ENCODE results near the gene CYBB. TPM values are rescaled to one million over a fixed set of nuclear protein-coding genes. Genes with fewer than 3 reads are reported as not detected.
"Not testable (repeated sequence)": the region's sequence is repeated elsewhere in the genome, so short reads cannot be mapped to it uniquely, and the experiment has no call there.

CYBB gene
- total RNA-seq, result not detected

DNA sequence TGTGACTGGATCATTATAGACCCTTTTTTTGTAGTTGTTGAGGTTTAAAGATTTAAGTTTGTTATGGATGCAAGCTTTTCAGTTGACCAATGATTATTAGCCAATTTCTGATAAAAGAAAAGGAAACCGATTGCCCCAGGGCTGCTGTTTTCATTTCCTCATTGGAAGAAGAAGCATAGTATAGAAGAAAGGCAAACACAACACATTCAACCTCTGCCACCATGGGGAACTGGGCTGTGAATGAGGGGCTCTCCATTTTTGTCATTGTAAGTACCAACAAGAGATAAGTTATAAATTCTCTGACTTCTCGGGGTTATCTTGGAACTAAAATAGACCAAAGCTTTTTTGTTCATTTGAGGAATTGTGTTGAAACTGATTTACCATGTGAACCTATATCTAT lies at the start of gene CYBB:
CYBB (plus strand) TSS at position 203 of the 400 bp plus-strand sequence; CDS start at position 222, 19 bp downstream.
- ChIA-PET CTCF (no interaction called here), POLR2A (no interaction called here)

DNA sequence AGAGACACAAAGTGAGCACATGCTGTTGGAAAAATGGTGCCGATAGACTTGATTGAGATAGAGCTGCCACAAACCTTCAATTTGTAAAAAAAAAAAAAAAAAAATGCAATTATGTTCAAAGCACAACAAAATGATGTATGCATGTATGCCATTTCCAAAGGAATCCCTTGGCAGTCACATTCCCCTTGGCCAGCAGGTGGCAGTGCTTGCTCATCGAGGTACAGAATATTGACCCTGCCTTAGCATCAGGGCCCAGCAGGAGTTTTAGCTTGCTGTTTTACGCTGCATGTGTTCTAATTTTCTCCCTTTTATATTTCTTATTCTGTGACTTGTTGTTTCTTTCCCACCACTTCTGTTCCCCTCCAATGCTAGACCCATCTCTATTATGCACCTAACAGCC lies 34.5 kb upstream of the CYBB start:
- ChIA-PET POLR2A (interaction anchor here (1.0 kb wide), 1 partner anchor 80 kb away, joined by 3 read pairs; no protein-coding TSS in a partner anchor), CTCF (interaction anchor here (0.7 to 2.4 kb wide), 6 partner anchors 10 to 96 kb away, joined by 3 to 18 read pairs (median 4); no protein-coding TSS in a partner anchor)

DNA sequence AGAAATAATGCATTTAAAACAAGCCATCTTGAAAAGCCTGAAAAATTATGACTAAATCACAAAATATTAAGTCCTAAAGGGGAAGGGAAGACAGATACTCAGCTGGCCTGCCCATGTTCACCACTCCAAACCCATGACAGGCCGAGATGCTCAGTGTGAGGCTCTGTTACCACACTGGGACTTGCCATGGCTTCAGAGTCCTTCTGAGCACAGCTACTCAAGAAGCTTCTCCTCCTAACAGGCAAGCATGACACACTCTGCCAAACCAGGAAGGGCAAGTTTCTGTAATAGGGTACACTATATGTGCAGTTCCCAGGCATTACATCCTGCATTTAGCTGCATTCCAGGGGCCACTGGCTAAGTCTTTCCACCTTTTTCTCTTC lies 34.0 kb upstream of the CYBB start:
- CTCF ChIA-PET, result interaction anchor here (0.6 to 2.4 kb wide), 7 partner anchors 10 to 446 kb away, joined by 3 to 18 read pairs (median 4); no protein-coding TSS in a partner anchor
- POLR2A ChIA-PET, result interaction anchor here (1.0 kb wide), 1 partner anchor 79 kb away, joined by 3 read pairs; no protein-coding TSS in a partner anchor

DNA sequence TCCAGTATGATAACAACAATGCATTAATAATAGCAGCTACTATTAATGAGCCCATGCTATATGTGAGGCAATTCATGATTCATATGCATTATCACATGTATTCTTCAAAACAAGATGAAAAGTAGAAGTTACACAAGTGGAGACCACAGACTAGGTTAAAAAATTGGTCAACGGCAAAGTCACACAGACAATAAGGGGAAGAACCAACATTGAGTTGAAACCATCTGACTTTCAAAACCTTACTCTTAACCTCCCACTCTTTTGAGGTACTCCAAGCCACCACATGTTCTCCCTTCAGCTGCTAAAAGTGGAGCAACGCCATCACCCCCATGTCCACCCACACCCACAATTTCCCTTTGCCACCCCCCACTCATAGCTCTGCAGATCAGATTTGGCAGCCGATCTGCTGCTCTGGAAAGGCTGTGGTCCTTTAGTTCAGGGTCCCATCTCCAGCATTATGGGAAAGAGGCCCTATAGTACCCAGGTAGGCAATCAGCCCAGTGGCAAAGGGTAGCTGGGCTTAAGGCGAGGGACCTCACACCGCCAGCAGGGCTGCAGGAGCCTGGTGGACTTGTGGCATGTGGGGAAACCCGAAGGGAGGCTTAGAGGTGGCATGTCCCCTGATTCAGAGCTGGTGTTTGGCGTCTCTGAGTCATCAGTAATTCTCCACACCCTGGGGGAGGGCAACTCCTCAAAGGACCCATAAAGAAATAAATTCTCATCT lies 33.5 kb upstream of the CYBB start:
- ChIA-PET POLR2A (no interaction called here), CTCF (interaction anchor here (0.6 to 2.4 kb wide), 5 partner anchors 11 to 445 kb away, joined by 3 to 18 read pairs (median 4); no protein-coding TSS in a partner anchor)

DNA sequence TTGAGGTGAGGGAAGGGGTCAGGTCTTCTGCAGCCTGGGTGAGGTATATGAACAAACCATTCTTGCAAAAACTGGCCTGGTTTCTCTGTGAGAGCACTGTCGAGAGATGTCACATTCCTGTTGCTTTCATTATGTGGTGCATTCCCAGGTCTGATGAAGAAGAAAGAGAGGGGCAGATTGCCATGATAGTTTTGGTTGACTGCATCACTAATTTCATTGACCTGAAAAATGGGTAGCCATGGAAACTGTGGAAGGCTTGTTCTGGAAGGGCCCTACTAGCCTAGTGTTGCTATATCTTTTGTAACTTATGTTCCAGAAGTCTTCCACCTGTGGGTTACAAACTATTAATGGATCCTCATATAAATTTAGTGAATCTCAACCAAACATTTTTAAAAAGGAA lies 32.9 kb upstream of the CYBB start:
- ChIA-PET POLR2A (no interaction called here), CTCF (interaction anchor here (2.4 kb wide), 1 partner anchor 78 kb away, joined by 18 read pairs; no protein-coding TSS in a partner anchor)

DNA sequence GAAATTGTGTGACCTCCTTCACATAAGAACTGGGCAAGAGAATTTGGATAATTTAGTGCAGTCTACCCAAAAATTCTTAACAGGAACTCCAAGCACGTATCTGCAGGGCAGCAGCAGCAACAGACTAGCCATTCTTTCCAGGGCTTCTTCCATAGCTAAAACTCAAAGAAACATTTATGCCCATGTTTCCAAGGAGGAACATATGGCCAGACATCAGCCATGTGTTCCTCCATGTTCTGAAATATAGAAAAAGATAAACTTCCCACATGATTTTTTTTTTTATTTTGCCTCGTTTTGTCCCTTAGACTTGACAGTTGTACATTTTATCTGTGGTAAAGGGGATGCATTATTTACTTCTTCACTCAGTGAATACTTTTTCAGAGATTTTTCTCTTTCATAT lies 27.6 kb upstream of the CYBB start:
- ChIA-PET CTCF (no interaction called here), POLR2A (no interaction called here)

DNA sequence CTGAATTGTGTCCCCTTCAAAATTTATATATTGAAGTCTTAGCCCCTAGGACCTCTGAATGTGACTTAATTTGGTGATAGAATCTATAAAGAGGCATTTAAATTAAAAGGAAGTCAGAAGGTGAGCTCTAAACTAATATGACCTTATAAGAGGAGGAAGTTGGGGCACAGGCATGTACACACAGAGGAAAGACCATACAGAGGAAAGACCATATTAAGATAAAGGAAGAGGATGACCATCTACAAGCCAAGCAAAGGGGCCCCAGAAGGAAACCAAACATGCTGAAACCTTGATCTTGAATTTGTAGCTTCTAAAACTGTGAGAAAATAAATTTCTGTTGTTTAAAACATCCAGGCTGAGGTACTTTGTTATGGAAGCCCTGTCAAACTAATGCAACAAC lies 26.9 kb upstream of the CYBB start:
- CTCF ChIA-PET, result no interaction called here
- POLR2A ChIA-PET, result no interaction called here

DNA sequence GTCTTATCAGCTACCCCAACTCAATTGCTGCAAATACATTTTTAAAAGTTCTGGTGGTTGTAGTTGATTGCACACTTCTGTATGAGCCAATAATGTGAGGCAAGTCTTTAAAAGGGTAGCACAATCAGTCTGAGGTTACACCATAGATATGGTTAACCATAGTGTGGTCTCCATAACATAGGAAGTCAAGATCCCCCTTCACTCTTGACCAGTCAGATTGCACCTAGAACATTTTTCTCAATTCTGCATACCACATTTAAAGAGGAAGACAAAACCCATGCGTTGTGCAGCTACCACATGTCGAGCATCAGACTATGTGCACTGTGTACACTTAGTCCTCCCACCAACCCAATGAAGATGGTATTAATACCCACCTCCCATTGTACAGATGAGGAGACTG lies 26.5 kb upstream of the CYBB start:
- CTCF ChIA-PET, result no interaction called here

DNA sequence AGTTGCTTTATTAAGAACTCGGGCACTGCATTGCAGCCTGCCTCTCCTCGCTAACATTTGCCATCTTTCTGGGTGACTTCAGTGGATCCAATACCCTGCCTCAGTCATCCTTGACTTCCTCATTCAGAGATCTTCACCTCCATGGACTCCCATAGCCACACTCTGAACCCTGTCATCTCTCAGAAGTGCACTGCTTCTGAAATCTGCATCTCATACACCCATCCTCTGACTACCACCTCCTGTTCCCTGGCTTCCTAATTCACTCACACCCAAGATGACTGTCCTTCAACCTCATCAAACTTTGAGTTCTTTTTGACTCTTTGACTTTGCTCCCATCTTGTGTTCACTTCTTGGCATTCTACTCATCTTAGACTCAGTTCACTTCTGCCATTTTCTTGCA lies 25.3 kb upstream of the CYBB start:
- POLR2A ChIA-PET, result no interaction called here
- CTCF ChIA-PET, result no interaction called here

More for the DNA sequence above, 26.5 kb upstream of the CYBB start:
- POLR2A ChIA-PET, result no interaction called here

DNA sequence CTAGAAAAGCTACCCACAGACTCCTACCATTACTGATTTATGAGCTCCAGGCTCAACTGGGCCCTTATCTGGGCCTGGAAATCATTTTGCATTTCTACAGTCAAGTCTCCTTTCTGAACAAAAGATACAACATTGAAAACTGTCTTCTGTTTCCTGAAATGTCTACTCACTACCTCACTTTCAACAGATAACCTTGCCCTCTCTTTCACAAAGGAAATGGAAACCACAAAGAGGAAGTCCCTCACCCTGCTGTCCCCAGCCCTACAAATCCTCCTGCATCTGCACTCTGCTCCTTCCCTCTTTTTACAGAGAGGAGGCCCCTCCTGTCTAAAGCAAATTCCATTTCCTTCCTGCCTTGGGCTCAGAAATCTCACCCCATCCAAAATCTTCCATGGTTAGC lies 24.8 kb upstream of the CYBB start:
- ChIA-PET POLR2A (no interaction called here), CTCF (no interaction called here)

DNA sequence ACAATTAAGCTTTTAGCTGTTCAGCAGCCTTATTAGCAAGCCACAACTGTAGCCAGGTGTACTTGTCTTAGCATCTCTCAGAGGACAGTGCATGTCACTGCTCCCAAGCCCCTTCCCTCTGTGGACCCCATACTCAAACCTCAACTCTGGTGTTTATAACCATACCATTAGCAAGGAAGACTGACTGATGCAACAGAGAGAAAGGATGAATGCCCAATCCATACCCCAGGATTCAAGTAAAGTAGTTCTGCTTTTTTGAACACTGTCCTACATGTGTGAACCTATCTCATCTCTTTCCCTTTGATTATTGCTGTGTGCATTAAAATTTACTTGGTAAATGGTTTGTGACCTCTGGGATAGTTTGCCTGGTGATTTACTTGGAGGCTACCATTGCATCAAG lies 22.8 kb upstream of the CYBB start:
- POLR2A ChIA-PET, result no interaction called here
- CTCF ChIA-PET, result no interaction called here

DNA sequence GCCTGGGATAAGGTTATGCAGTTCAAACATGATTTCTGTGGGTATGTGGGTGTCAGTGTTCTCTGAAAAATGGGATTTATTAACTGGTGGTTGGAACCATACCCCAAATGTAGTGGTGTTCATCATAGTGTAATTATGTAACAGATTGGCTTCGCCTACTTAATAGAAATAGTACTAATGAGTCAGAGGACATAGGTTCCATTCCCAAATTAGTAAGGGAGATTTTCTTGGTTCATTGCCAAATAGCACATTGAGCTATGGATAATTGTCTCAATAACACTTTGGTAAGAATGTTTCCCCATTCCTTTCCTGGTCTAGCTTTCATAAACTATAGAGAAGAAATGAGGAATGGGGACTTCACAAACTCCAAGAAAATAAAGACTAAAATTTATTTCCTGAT lies 20.5 kb upstream of the CYBB start:
- ChIA-PET CTCF (no interaction called here), POLR2A (no interaction called here)

DNA sequence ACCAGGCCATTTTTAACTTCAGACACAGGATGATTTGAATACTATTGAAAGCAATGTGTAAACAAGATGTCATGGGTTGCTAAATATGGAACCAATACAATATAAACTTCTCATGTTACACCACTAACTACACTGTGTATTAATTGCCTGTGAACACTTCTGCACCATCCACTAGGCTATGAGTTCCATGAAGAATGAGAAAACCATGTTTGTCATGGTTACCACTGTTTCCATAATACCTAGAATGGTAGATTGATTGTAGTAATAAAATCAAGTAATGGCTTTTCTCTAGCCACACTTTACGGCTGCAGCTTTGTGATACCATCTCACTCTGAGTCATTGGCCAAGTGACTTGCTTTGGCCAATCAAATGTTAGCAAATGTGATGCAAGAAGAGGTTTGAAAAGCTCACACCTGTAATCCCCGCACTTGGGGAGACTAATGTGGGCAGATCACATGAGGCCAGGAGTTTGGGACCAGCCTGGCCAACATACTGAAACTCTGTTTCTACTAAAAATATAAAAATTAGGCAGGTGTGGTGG lies 19.9 kb upstream of the CYBB start:
- POLR2A ChIA-PET, result no interaction called here
- CTCF ChIA-PET, result no interaction called here

DNA sequence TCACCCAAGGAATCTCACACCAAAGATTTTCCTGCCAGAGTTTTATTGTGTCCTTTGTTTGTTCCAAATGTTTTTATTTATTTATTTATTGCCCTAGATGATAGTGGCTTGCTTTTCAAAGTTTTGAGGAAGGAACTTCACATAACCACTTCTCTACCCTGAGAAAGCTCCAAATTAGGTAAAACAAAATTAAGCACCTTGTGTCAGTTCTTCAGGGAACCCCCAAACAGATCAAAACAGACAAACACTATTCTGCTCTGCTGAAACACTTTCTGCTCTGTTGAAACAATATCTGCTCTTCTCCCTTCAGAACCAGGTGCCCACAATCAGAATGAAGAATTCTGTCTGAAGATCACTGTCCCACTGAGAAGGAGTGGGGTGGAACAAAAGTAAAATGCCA lies 16.5 kb upstream of the CYBB start:
- ChIA-PET POLR2A (no interaction called here), CTCF (no interaction called here)

DNA sequence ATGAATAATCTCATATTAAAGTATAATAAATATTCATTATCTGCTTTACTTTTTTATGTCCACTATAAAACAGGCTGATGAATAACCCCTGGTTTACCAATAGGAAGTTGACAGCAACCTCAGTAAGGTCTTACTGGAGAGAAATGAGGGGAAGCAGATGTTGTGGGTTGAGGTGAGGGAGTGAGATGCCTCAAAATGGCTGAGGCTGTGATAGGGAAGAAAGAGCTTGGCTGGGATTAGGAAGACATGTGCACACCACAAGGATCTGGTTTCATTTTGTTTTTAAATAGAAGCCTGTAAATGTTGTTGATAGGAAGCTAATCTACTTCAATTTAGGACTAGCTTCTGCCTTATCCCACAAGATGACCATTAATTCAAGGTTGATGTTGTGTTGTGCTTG lies 14.4 kb upstream of the CYBB start:
- ChIA-PET POLR2A (no interaction called here), CTCF (no interaction called here)

DNA sequence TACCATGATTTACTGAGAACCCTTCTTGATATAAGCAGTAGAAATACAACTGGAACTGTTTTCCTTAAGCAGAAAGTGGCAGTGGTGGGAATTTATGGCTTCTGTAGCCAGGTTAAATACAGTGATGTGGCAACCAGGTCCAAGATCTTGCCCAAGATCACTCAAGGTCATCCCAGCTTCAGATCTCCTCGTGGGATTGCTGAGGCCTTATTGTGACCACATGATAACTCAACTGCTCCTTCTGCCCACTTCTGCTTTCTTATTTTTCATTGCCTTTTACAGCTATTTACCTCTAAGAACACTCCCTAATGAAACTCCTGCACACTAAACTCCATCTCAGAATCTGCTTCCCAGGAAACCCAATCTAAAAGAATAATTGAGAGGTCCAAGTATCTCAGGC lies 12.4 kb upstream of the CYBB start:
- CTCF ChIA-PET, result no interaction called here

DNA sequence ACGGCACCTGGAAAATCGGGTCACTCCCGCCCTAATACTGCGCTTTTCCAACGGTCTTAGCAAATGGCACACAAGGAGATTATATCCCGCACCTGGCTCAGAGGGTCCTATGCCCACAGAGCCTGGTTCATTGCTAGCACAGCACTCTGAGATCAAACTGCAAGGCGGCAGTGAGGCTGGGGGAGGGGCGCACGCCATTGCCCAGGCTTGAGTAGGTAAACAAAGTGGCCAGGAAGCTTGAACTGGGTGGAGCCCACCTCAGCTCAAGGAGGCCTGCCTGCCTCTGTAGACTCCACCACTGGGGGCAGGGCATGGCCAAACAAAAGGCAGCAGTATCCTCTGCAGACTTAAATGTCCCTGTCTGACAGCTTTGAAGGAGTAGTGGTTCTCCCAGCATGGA lies 11.0 kb upstream of the CYBB start:
- POLR2A ChIA-PET, CTCF ChIA-PET: not testable (repeated sequence)

More for the DNA sequence above, 12.4 kb upstream of the CYBB start:
- POLR2A ChIA-PET, result no interaction called here

DNA sequence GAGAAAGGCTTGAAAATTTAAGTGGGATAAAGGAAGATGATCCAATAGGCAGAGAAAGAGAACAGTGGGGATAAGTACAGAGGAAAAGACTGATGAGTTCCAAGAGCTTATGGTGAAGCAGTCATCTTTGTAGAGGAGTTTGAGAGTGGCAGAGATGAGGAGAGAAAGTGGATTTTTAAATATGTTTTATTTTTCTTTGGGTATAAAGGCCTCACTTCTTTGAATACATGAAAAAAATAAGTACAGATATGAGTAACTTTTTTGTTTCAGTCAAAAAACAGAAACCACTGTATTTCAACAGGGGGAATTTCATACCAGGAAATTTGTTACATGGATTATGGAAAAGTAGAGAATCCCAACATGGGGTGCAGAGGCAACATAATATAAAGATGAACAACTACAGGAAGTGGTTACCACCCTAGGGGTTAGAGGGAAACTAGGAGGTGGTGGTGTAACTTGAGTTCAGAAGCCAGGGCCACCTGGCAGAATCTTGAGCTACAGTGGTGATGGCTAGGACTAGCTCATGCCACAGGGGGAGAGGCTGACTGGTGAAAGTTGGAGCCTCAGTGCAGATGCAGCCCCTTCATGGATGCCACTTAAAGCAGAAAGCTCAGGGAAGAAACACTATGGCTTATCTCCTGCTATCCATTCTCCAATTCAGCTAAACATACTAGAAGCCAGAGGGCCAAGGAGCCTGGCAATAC lies 3.4 kb upstream of the CYBB start:
- CTCF ChIA-PET, result interaction anchor here (0.5 to 0.9 kb wide), 3 partner anchors 50 to 58 kb away, joined by 3 to 5 read pairs (median 3); no protein-coding TSS in a partner anchor
- POLR2A ChIA-PET, result no interaction called here

DNA sequence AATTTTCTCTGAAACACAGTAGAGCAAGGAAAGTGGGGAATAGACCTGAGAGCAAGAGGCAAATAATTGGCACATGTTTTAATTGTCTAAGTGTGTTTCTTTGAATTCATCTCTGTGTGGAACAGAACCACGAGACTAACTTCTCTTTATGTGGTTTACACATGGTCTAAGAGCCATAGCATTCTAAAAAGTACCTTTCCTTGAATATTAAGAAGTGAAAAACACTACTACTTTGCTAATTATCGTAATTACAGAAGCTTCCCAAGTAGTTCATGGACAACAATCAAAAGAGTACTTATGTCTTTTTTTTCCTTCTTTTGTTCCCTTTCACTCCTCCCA lies 2.9 kb upstream of the CYBB start:
- CTCF ChIA-PET, result interaction anchor here (0.5 to 0.9 kb wide), 2 partner anchors 50 to 58 kb away, joined by 3 to 5 read pairs; no protein-coding TSS in a partner anchor
- POLR2A ChIA-PET, result no interaction called here

DNA sequence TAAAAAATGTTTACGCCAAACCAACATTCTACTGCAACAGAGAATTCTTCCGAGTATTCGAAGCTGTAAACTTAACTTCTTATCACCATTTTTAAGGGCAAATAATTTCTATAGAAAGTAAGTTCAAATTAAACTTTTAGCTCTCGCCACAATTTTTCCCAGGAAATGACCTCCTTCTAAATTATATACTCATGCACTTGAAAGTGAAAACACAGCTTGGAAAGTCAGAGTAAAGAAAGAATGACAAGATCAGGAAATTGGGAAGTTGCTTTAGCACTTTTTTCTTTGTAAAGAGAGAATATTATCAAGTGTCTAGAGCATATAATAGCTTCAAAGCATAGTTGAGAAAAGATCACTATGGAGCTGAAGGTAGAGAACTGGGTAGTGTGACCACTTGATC lies 1.2 kb downstream of the CYBB start:
- ChIA-PET CTCF (no interaction called here), POLR2A (no interaction called here)

DNA sequence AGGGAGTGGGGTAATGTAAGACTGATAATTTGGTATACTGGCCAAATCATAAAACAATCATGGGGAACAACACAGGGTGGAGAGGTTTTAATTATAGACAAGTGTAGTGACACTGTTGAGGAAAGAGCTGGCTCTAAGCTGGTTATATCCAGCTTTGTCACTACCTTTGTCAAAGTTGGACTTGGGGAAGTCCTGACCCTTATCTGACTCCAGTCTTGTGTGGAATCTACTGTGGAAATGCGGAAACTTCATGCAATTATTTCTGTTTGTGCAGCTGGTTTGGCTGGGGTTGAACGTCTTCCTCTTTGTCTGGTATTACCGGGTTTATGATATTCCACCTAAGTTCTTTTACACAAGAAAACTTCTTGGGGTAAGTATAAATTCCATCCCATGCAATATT lies 2.0 kb downstream of the CYBB start:
- CTCF ChIA-PET, result no interaction called here

More for the DNA sequence above, 2.0 kb downstream of the CYBB start:
- POLR2A ChIA-PET, result no interaction called here

Data from activated CD8-positive, alpha-beta memory T cell treated with anti-CD3 and anti-CD28 coated beads for 36 hours (primary cell).